Stomach (tissue), 9 donors: Measurements from ENCODE around the gene OR13J1. TPM values are rescaled to one million over a fixed set of nuclear protein-coding genes. Genes with fewer than 3 reads are reported as not detected.

ENCODE experiments used
- DNase-seq, 2 donors: peaks; one replicate each; pipeline versions ENCODE4 v3.0.0 to v3.0.0-alpha.2; 2013 to 2019
- H3K27ac ChIP-seq, 5 donors: fragments of 200-600 bp in 4 of 5; sonication (generic) in 4 of 5; one replicate each; pipeline ENCODE4 v1.5.1; 2013 to 2019; ENCODE audit warnings: mild to moderate bottlenecking in 1 of 5, moderate library complexity in 1 of 5
- H3K27me3 ChIP-seq, 3 donors: fragments of 200-600 bp; sonication (generic); one replicate each; pipeline ENCODE4 v1.5.1; 2017 to 2019; ENCODE audit warnings: mixed run types in 1 of 3
- H3K36me3 ChIP-seq, 4 donors: fragments of 200-600 bp; sonication (generic); 1 replicate in 3 of 4; 2 replicates in 1 of 4; pipeline ENCODE4 v1.5.1; 2016 to 2019
- H3K4me1 ChIP-seq, 4 donors: fragments of 200-600 bp; sonication (generic); one replicate each; pipeline ENCODE4 v1.5.1; 2016 to 2019
- H3K4me3 ChIP-seq, 4 donors: fragments of 200-600 bp; sonication (generic) in 3 of 4; one replicate each; pipeline ENCODE4 v1.5.1; 2016 to 2019; ENCODE audit warnings: mild to moderate bottlenecking in 1 of 4
- H3K9me3 ChIP-seq, 4 donors: fragments of 200-600 bp; sonication (generic); one replicate each; pipeline ENCODE4 v1.5.1; 2016 to 2019
- EP300 ChIP-seq: sonication (generic); formaldehyde crosslinking; IDR thresholded peaks from one replicate; pipeline ENCODE4 v1.6.1; 2017; ENCODE audit warnings: antibody characterized with exemption
- POLR2A ChIP-seq, 4 donors: fragments of 450-650 bp; IDR thresholded peaks; one replicate each; pipeline ENCODE4 v1.6.1; 2016; ENCODE audit warnings: antibody characterized with exemption in 4 of 4, control low read depth in 2 of 4, mild to moderate bottlenecking in 1 of 4, moderate library complexity in 1 of 4
- POLR2AphosphoS5 ChIP-seq, 3 donors: sonication (generic); formaldehyde crosslinking; IDR thresholded peaks; one replicate each; pipeline ENCODE4 v1.6.1; 2016; ENCODE audit warnings: antibody characterized with exemption in 3 of 3
- WGBS, 5 donors: extraction: QIAGEN DNeasy Blood & Tissue Kit in 3 of 5; methylation state at CpG; one replicate each; pipeline versions ENCODE4 v1.1.5 to v1.1.7; 2013 to 2018; 5-methylcytosine and 5-hydroxymethylcytosine counted together
- intact Hi-C: fragments of 100-400 bp; cut with DNase I; formaldehyde crosslinking; loops from one replicate; pipeline ENCODE4 v1.15.1; 2023; ENCODE audit warnings: low total_unique reads
- polyA plus RNA-seq, 3 donors: library from polyadenylated mRNA; stranded (reverse); fragments of 200-250 nt; gene quantifications; one replicate each; pipeline ENCODE4 v1.2.3, GENCODE V29; 2013
- total RNA-seq, 5 donors: library from RNA; depleted of rRNA; stranded (reverse); fragments of >200 nt; gene quantifications; one replicate each; pipeline versions ENCODE4 v1.1.0 to v1.2.3, GENCODE V29; 2014 to 2016
- TF ChIP-seq, protein P1 (sequence below), 7 experiments: fragments of 450-650 bp in 4 of 7; fragments of 200-600 bp in 3 of 7; sonication (generic) in 3 of 7; IDR thresholded peaks; one replicate each; pipeline ENCODE4 v1.5.1; 2016 to 2019; ENCODE audit warnings: antibody characterized with exemption in 7 of 7, control low read depth in 2 of 7, mild to moderate bottlenecking in 1 of 7
- donor health status: healthy with polysubstance abuse.
- donor health status: Bipolar disorder and iron deficiency.
- donor health status: healthy.

OR13J1 gene
- total and polyA plus RNA-seq, 8 donors: not detected

DNA sequence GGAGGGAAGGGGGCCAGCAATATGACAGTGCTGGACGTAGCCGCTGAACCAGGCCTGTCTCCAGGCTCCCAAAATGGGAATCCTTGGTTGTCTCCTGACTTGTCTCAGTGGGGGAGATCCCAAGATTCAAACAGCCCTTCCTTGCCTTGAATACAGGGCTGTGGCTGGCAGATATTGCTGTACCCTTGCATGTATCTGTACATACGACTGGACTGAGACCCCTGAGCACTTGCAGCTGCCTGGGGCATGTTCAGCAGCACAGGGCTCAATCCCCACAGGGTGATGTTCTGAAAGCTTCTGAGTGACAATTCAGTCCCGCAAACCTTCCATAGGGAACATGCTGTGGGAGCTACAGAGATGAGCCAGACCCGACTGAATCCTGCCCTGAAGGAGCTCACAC lies 13.3 kb downstream of the OR13J1 start:
- Histone ChIP-seq H3K4me3 (no peak overlapping the region), H3K27ac (no peak overlapping the region), H3K4me1 (peaks cover 0 to 12% (median 4%) of the 10 kb centered on the region in 4 donors), H3K27me3 (peaks cover 0 to 43% (median 6%) of the 10 kb centered on the region in 3 donors), H3K36me3 (peaks cover 0 to 28% (median 17%) of the 10 kb centered on the region in 4 donors), H3K9me3 (no peaks in the 10 kb centered on the region)
- WGBS, 5 donors: 79 to 92% (median 89%) methylated on average over 5 of the region's 5 CpGs
- TF ChIP-seq POLR2AphosphoS5 (IDR thresholded peaks at IDR 0.05): no peak
- no peak for TF ChIP-seq EP300
- TF ChIP-seq POLR2A (IDR thresholded peaks at IDR 0.05): no peak
- TF ChIP-seq, protein P1, sequence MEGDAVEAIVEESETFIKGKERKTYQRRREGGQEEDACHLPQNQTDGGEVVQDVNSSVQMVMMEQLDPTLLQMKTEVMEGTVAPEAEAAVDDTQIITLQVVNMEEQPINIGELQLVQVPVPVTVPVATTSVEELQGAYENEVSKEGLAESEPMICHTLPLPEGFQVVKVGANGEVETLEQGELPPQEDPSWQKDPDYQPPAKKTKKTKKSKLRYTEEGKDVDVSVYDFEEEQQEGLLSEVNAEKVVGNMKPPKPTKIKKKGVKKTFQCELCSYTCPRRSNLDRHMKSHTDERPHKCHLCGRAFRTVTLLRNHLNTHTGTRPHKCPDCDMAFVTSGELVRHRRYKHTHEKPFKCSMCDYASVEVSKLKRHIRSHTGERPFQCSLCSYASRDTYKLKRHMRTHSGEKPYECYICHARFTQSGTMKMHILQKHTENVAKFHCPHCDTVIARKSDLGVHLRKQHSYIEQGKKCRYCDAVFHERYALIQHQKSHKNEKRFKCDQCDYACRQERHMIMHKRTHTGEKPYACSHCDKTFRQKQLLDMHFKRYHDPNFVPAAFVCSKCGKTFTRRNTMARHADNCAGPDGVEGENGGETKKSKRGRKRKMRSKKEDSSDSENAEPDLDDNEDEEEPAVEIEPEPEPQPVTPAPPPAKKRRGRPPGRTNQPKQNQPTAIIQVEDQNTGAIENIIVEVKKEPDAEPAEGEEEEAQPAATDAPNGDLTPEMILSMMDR (IDR thresholded peaks at IDR 0.05): no peak
- intact Hi-C loops: no loop called here
- DNase-seq: no peak

DNA sequence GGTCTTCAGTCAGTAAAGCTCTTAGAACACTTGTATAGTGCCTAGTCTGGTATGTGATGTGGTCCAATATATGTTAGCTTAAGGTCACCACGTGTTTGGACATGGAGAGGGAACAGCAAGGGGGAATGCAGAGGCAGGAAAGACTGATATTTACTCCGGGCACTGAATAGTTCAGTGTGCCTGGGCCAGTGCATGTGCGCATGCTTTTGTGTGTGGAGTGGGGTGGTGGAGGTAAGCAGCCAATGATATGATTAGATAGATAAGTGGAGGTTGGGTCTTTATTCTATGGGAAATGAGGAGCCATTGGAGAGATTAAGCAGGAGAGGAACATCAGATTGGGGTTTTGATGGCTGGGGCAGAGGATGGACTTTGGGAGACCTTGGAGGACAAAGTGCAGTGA lies 14.0 kb downstream of the OR13J1 start:
- 51 to 78% (median 55%) methylated on average over 3 of the region's 3 CpGs for WGBS, 5 donors
- intact Hi-C loops: no loop called here
- H3K27me3 ChIP-seq: peaks cover 0 to 37% (median under 1%) of the 10 kb centered on the region in 3 donors

GRCh38 chr9:35854091-35854762 lies 16.0 kb downstream of the OR13J1 start:
- Histone ChIP-seq H3K4me1 (peaks cover 0 to under 1% (median 0%) of the 10 kb centered on the region in 4 donors), H3K36me3 (peaks cover 0 to 28% (median 17%) of the 10 kb centered on the region in 4 donors), H3K27me3 (peaks cover 0 to 17% (median 0%) of the 10 kb centered on the region in 3 donors), H3K9me3 (no peaks in the 10 kb centered on the region), H3K27ac (no peak overlapping the region), H3K4me3 (no peak overlapping the region)
- 84 to 93% (median 87%) methylated on average over 7 of the region's 7 CpGs for WGBS, 5 donors
- intact Hi-C loops: no loop called here
- DNase-seq: no peak
- no peak for TF ChIP-seq POLR2A (IDR thresholded peaks at IDR 0.05)
- no peak for TF ChIP-seq EP300

More for the DNA sequence above, 14.0 kb downstream of the OR13J1 start:
- Histone ChIP-seq H3K4me3 (no peak overlapping the region), H3K27ac (no peak overlapping the region), H3K9me3 (no peaks in the 10 kb centered on the region), H3K36me3 (peaks cover 0 to 28% (median 17%) of the 10 kb centered on the region in 4 donors), H3K4me1 (peaks cover 0 to 12% (median 4%) of the 10 kb centered on the region in 4 donors)
- TF ChIP-seq, protein P1 (IDR thresholded peaks at IDR 0.05): no peak
- TF ChIP-seq EP300: no peak
- no peak for TF ChIP-seq POLR2AphosphoS5 (IDR thresholded peaks at IDR 0.05)
- no peak for TF ChIP-seq POLR2A (IDR thresholded peaks at IDR 0.05)
- no peak for DNase-seq

GRCh38 chr9:35852876-35853865 lies 17.0 kb downstream of the OR13J1 start:
- WGBS, 5 donors: 86 to 94% (median 88%) methylated on average over 25 of the region's 25 CpGs
- TF ChIP-seq POLR2AphosphoS5 (IDR thresholded peaks at IDR 0.05) (no peak), EP300 (no peak), POLR2A (IDR thresholded peaks at IDR 0.05) (no peak)
- TF ChIP-seq, protein P1 (IDR thresholded peaks at IDR 0.05): no peak
- Histone ChIP-seq H3K4me1 (peaks cover 0 to 3% (median 0%) of the 10 kb centered on the region in 4 donors), H3K9me3 (no peaks in the 10 kb centered on the region), H3K27me3 (peaks cover 0 to 17% (median 0%) of the 10 kb centered on the region in 3 donors), H3K27ac (no peak overlapping the region), H3K4me3 (no peak overlapping the region), H3K36me3 (peaks cover 0 to 29% (median 19%) of the 10 kb centered on the region in 4 donors)
- intact Hi-C loops: no loop called here
- no peak for DNase-seq
